ENCODE data around the gene SNF8.

The SNF8 gene

GRCh38 chr17:48907713-48908046 is 37.0 kb downstream of the SNF8 start:
- TF ChIP-seq CTCF (IDR thresholded peaks at IDR 0.05; ENCODE audit: low read length, missing control alignments) = no peak
- peak overlapping the region; percentile 63 for H3K4me3 ChIP-seq (replicated peaks; ENCODE audit: low read depth, low read length)
- peak; percentile 68 for DNase-seq (ENCODE audit: low read depth)

GRCh38 chr17:48905987-48906515 is 38.6 kb downstream of the SNF8 start:
- no peak for TF ChIP-seq CTCF (IDR thresholded peaks at IDR 0.05; ENCODE audit: low read length, missing control alignments)
- no peak overlapping the region for H3K4me3 ChIP-seq (replicated peaks; ENCODE audit: low read depth, low read length)
- DNase-seq (ENCODE audit: low read depth) = no peak

GRCh38 chr17:48904428-48904827 is 40.2 kb downstream of the SNF8 start:
- TF ChIP-seq CTCF (IDR thresholded peaks at IDR 0.05; ENCODE audit: low read length, missing control alignments) = no peak
- H3K4me3 ChIP-seq (replicated peaks; ENCODE audit: low read depth, low read length) = no peak overlapping the region
- DNase-seq (ENCODE audit: low read depth) = no peak

GRCh38 chr17:48903401-48903800 is 41.2 kb downstream of the SNF8 start:
- no peak for TF ChIP-seq CTCF (IDR thresholded peaks at IDR 0.05; ENCODE audit: low read length, missing control alignments)
- H3K4me3 ChIP-seq (replicated peaks; ENCODE audit: low read depth, low read length) = no peak overlapping the region
- DNase-seq (ENCODE audit: low read depth) = no peak

GRCh38 chr17:48901241-48901640 is 43.4 kb downstream of the SNF8 start:
- TF ChIP-seq CTCF (IDR thresholded peaks at IDR 0.05; ENCODE audit: low read length, missing control alignments) = no peak
- no peak overlapping the region for H3K4me3 ChIP-seq (replicated peaks; ENCODE audit: low read depth, low read length)
- DNase-seq (ENCODE audit: low read depth) = no peak

GRCh38 chr17:48894886-48895285 is 49.8 kb downstream of the SNF8 start:
- H3K4me3 ChIP-seq (replicated peaks; ENCODE audit: low read depth, low read length) = no peak overlapping the region
- no peak for TF ChIP-seq CTCF (IDR thresholded peaks at IDR 0.05; ENCODE audit: low read length, missing control alignments)
- DNase-seq (ENCODE audit: low read depth) = no peak

- H3K4me3 ChIP-seq (replicated peaks; ENCODE audit: low read depth, low read length) = peak overlapping the region; percentile 72
- DNase-seq (ENCODE audit: low read depth) = no peak
- TF ChIP-seq CTCF (IDR thresholded peaks at IDR 0.05; ENCODE audit: low read length, missing control alignments) = no peak
Observed at GRCh38 chr17:48893646-48894508, 50.8 kb downstream of the SNF8 start.

All from fibroblast of pulmonary artery (primary cell).